ENCODE measurements around the gene PTPRE.

DNA sequence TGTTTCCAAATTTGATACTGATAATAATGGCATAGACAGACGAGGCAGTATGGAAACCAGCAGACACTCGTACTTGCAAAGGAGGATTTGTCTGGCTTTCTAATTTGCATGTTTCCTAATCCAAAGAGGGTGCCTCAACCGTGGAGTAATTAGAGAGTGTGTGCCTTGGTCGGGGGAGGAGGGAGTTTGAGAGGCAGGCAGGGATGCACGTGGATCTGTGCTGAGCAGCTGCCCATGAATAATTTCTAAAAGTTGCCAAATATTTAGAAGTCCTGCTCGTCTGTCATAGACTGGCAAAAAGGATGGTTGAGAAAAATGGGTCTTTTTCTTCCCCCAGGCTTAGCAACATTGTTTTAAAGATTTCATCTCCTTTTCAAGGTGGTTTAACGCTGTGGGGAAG, 69.4 kb downstream of the PTPRE start:
- TF ChIP-seq, protein P1, sequence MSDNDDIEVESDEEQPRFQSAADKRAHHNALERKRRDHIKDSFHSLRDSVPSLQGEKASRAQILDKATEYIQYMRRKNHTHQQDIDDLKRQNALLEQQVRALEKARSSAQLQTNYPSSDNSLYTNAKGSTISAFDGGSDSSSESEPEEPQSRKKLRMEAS (CRISPR knock-in tag; IDR thresholded peaks at IDR 0.05): no peak
- no peak for TF ChIP-seq CTCF (IDR thresholded peaks at IDR 0.05)
- no peak for TF ChIP-seq FOXP1 (CRISPR knock-in tag; IDR thresholded peaks at IDR 0.05; ENCODE audit: borderline replicate concordance)
- TF ChIP-seq CREB1 (CRISPR knock-in tag; IDR thresholded peaks at IDR 0.05): no peak
- TF ChIP-seq, protein P2, sequence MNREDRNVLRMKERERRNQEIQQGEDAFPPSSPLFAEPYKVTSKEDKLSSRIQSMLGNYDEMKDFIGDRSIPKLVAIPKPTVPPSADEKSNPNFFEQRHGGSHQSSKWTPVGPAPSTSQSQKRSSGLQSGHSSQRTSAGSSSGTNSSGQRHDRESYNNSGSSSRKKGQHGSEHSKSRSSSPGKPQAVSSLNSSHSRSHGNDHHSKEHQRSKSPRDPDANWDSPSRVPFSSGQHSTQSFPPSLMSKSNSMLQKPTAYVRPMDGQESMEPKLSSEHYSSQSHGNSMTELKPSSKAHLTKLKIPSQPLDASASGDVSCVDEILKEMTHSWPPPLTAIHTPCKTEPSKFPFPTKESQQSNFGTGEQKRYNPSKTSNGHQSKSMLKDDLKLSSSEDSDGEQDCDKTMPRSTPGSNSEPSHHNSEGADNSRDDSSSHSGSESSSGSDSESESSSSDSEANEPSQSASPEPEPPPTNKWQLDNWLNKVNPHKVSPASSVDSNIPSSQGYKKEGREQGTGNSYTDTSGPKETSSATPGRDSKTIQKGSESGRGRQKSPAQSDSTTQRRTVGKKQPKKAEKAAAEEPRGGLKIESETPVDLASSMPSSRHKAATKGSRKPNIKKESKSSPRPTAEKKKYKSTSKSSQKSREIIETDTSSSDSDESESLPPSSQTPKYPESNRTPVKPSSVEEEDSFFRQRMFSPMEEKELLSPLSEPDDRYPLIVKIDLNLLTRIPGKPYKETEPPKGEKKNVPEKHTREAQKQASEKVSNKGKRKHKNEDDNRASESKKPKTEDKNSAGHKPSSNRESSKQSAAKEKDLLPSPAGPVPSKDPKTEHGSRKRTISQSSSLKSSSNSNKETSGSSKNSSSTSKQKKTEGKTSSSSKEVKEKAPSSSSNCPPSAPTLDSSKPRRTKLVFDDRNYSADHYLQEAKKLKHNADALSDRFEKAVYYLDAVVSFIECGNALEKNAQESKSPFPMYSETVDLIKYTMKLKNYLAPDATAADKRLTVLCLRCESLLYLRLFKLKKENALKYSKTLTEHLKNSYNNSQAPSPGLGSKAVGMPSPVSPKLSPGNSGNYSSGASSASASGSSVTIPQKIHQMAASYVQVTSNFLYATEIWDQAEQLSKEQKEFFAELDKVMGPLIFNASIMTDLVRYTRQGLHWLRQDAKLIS (CRISPR knock-in tag; IDR thresholded peaks at IDR 0.05; ENCODE audit: borderline replicate concordance): no peak
- no peak for TF ChIP-seq ZNF423 (CRISPR knock-in tag; IDR thresholded peaks at IDR 0.05)
- no peak for TF ChIP-seq NFYB (CRISPR knock-in tag; conservative IDR thresholded peaks at IDR 0.05; ENCODE audit: low read depth)
- TF ChIP-seq, protein P3, sequence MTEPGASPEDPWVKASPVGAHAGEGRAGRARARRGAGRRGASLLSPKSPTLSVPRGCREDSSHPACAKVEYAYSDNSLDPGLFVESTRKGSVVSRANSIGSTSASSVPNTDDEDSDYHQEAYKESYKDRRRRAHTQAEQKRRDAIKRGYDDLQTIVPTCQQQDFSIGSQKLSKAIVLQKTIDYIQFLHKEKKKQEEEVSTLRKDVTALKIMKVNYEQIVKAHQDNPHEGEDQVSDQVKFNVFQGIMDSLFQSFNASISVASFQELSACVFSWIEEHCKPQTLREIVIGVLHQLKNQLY (CRISPR knock-in tag; IDR thresholded peaks at IDR 0.05): no peak
- TF ChIP-seq HMGA2 (CRISPR knock-in tag; IDR thresholded peaks at IDR 0.05): no peak
- no peak for TF ChIP-seq JUN (CRISPR knock-in tag; IDR thresholded peaks at IDR 0.05)
- TF ChIP-seq, protein P4, sequence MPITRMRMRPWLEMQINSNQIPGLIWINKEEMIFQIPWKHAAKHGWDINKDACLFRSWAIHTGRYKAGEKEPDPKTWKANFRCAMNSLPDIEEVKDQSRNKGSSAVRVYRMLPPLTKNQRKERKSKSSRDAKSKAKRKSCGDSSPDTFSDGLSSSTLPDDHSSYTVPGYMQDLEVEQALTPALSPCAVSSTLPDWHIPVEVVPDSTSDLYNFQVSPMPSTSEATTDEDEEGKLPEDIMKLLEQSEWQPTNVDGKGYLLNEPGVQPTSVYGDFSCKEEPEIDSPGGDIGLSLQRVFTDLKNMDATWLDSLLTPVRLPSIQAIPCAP (CRISPR knock-in tag; IDR thresholded peaks at IDR 0.05): no peak
- no peak for TF ChIP-seq ZNF512 (CRISPR knock-in tag; IDR thresholded peaks at IDR 0.05; ENCODE audit: borderline replicate concordance)
- TF ChIP-seq GRHL2 (CRISPR knock-in tag; IDR thresholded peaks at IDR 0.05; ENCODE audit: insufficient replicate concordance, severe bottlenecking): no peak
